HFFc6 (cell line): ENCODE data around the gene INO80B. TPM values are rescaled to one million over a fixed set of nuclear protein-coding genes. Genes with fewer than 3 reads are reported as not detected.
"Not testable (repeated sequence)": the region's sequence is repeated elsewhere in the genome, so short reads cannot be mapped to it uniquely, and the experiment has no call there.

Experiments used
- DNase-seq: peaks from one replicate; pipeline ENCODE4 v3.0.0-alpha.2; 2018
- H3K27ac Mint-ChIP-seq: 2 replicates; pipeline ENCODE4 v1.8.0; 2020; ENCODE audit warnings: mild to moderate bottlenecking, mixed read lengths
- H3K27me3 Mint-ChIP-seq: 2 replicates; pipeline ENCODE4 v1.8.0; 2021; ENCODE audit warnings: mild to moderate bottlenecking, moderate library complexity, mixed read lengths; ENCODE audit not compliant: insufficient read depth
- H3K36me3 Mint-ChIP-seq: 2 replicates; pipeline ENCODE4 v1.8.0; 2021; ENCODE audit warnings: low read depth, mixed read lengths
- H3K4me1 Mint-ChIP-seq: 2 replicates; pipeline ENCODE4 v1.8.0; 2020; ENCODE audit warnings: low read depth, mixed read lengths
- H3K4me3 Mint-ChIP-seq: 2 replicates; pipeline ENCODE4 v1.8.0; 2020; ENCODE audit warnings: mild to moderate bottlenecking, moderate library complexity, mixed read lengths
- H3K9me3 Mint-ChIP-seq: 2 replicates; pipeline ENCODE4 v1.8.0; 2020; ENCODE audit warnings: mild to moderate bottlenecking, mixed read lengths
- CTCF ChIP-seq: fragments of 200-600 bp; sonication (generic); IDR thresholded peaks from 2 replicates; pipeline ENCODE4 v1.5.0; 2021; ENCODE audit warnings: antibody characterized with exemption, mild to moderate bottlenecking
- total RNA-seq, 6 experiments: library from RNA; stranded (reverse); fragmentation: NEBNext Ultra II Directional; extraction: Animal tissue kit (Norgen Biotek cat#: 25700); gene quantifications; 2 replicates in 1 of 6; 3 replicates in 5 of 6; pipeline ENCODE4 v1.2.3, GENCODE V29; 2021

The INO80B gene
- total RNA-seq, 6 experiments from 2014 or later: 18.4 to 26.9 (median 21.4) TPM

GRCh38 chr2:74464406-74464805, 9.5 kb downstream of the INO80B start:
- H3K9me3 Mint-ChIP-seq: no peaks in the 10 kb centered on the region
- no peak for DNase-seq
- H3K27ac Mint-ChIP-seq: peak overlapping the region; percentile 70
- peaks cover 25% of the 10 kb centered on the region for H3K4me1 Mint-ChIP-seq
- peak overlapping the region; percentile 99 for H3K4me3 Mint-ChIP-seq
- peaks cover 6% of the 10 kb centered on the region for H3K27me3 Mint-ChIP-seq
- no peak for TF ChIP-seq CTCF
- H3K36me3 Mint-ChIP-seq: peaks cover 17% of the 10 kb centered on the region

GRCh38 chr2:74470742-74471141, 15.9 kb downstream of the INO80B start:
- H3K27me3 Mint-ChIP-seq, H3K9me3 Mint-ChIP-seq, DNase-seq: not testable (repeated sequence)
- Mint-ChIP-seq H3K4me3 (peak overlapping the region; percentile 72), H3K4me1 (peaks cover 20% of the 10 kb centered on the region), H3K27ac (peak overlapping the region; percentile 57), H3K36me3 (peaks cover 42% of the 10 kb centered on the region)

- Mint-ChIP-seq H3K27ac (peak overlapping the region; percentile 96), H3K4me1 (peaks cover 15% of the 10 kb centered on the region), H3K9me3 (no peaks in the 10 kb centered on the region), H3K27me3 (peaks cover 2% of the 10 kb centered on the region), H3K36me3 (peaks cover 43% of the 10 kb centered on the region), H3K4me3 (peak overlapping the region; percentile 98)
- DNase-seq: no peak
- no peak for TF ChIP-seq CTCF
Observed at GRCh38 chr2:74471332-74472065, 16.6 kb downstream of the INO80B start.

GRCh38 chr2:74472086-74472944, 17.4 kb downstream of the INO80B start, which contains the start of gene MRPL53:
MRPL53 (minus strand) TSS chr2:74472680; CDS start chr2:74472660, 20 bp downstream.
- H3K4me1 Mint-ChIP-seq: peaks cover 15% of the 10 kb centered on the region
- no peak for TF ChIP-seq CTCF
- peak within 1 kb of the TSS; percentile 98 for H3K4me3 Mint-ChIP-seq
- H3K27ac Mint-ChIP-seq: peak within 1 kb of the TSS; percentile 96
- H3K36me3 Mint-ChIP-seq: peaks cover 46% of the 10 kb centered on the region
- H3K9me3 Mint-ChIP-seq: no peaks in the 10 kb centered on the region
- H3K27me3 Mint-ChIP-seq: peaks cover 2% of the 10 kb centered on the region
- DNase-seq: peak; percentile 90

- no peak for DNase-seq
- TF ChIP-seq CTCF: no peak
- Mint-ChIP-seq H3K27ac (peak overlapping the region; percentile 96), H3K36me3 (peaks cover 49% of the 10 kb centered on the region), H3K4me1 (peaks cover 15% of the 10 kb centered on the region), H3K4me3 (peak overlapping the region; percentile 98), H3K27me3 (peaks cover 2% of the 10 kb centered on the region), H3K9me3 (no peaks in the 10 kb centered on the region)
Observed at GRCh38 chr2:74472945-74473258, 18.0 kb downstream of the INO80B start.

GRCh38 chr2:74474481-74474880, 19.6 kb downstream of the INO80B start:
- Mint-ChIP-seq H3K36me3 (peaks cover 54% of the 10 kb centered on the region), H3K4me1 (peaks cover 15% of the 10 kb centered on the region), H3K27ac (no peak overlapping the region; the same call in 1 of the 2 replicates), H3K4me3 (no peak overlapping the region), H3K27me3 (peaks cover 2% of the 10 kb centered on the region), H3K9me3 (no peaks in the 10 kb centered on the region)
- no peak for DNase-seq
- no peak for TF ChIP-seq CTCF
